PC-3 (cell line): ENCODE results near the gene XYLT2. TPM values are rescaled to one million over a fixed set of nuclear protein-coding genes. Genes with fewer than 3 reads are reported as not detected.

Experiments used
- ATAC-seq: fragments of 200-7000 bp; cut with Tn5 transposase; 2 replicates; pipeline ENCODE4 v1.9.1; 2020; ENCODE audit warnings: mild to moderate bottlenecking, moderate library complexity
- BruUV-seq: library from RNA; stranded (reverse); fragments of 400-500 nt; replicated peaks from 2 replicates; lab custom pipeline; 2021; lab: Mats Ljungman, UMichigan
- CTCF ChIA-PET: fragments of 300-600 bp; sonication (Branson Sonifier 250); formaldehyde crosslinking; loops from one replicate; lab custom pipeline; 2022; ENCODE audit warnings: antibody characterized with exemption; lab: Charles Lee
- POLR2A ChIA-PET: fragments of 300-600 bp; sonication (Branson Sonifier 250); formaldehyde crosslinking; loops from one replicate; lab custom pipeline; 2022; ENCODE audit warnings: antibody characterized with exemption; ENCODE audit not compliant: unreplicated experiment; lab: Charles Lee
- DNase-seq: peaks from one replicate; pipeline ENCODE4 v3.0.0-alpha.2; 2015
- H2AFZ ChIP-seq: fragments of 300-600 bp; sonication (generic); 2 replicates; pipeline ENCODE4 v1.6.0; 2016; ENCODE audit warnings: antibody characterized with exemption, low read length
- H3F3A ChIP-seq: fragments of 300-600 bp; sonication (generic); one replicate; pipeline ENCODE4 v1.6.0; 2017; ENCODE audit warnings: antibody characterized with exemption, low read length, control low read depth, mild to moderate bottlenecking; ENCODE audit not compliant: unreplicated experiment
- H3K27ac ChIP-seq: fragments of 300-600 bp; sonication (generic); 2 replicates; pipeline ENCODE4 v1.5.1; 2016; ENCODE audit warnings: mild to moderate bottlenecking, low read length
- H3K27me3 ChIP-seq: fragments of 300-600 bp; sonication (generic); 2 replicates; pipeline ENCODE4 v1.6.1; 2016; ENCODE audit warnings: low read length, mixed read lengths
- H3K36me3 ChIP-seq: fragments of 300-600 bp; sonication (generic); 2 replicates; pipeline ENCODE4 v1.6.1; 2016; ENCODE audit warnings: low read depth, mixed run types, low read length, mixed read lengths
- H3K4me1 ChIP-seq: fragments of 300-600 bp; sonication (generic); 2 replicates; pipeline ENCODE4 v1.5.1; 2016; ENCODE audit warnings: low read length; ENCODE audit not compliant: insufficient read depth
- H3K4me2 ChIP-seq: fragments of 300-600 bp; sonication (generic); 2 replicates; pipeline ENCODE4 v1.6.0; 2016; ENCODE audit warnings: low read length
- H3K4me3 ChIP-seq: fragments of 300-600 bp; sonication (generic); 2 replicates; pipeline ENCODE4 v1.5.1; 2016; ENCODE audit warnings: mild to moderate bottlenecking, low read length, mixed read lengths
- H3K79me2 ChIP-seq: fragments of 300-600 bp; sonication (generic); 2 replicates; pipeline ENCODE4 v1.6.1; 2017; ENCODE audit warnings: low read length, mixed read lengths
- H3K9ac ChIP-seq: fragments of 300-600 bp; sonication (generic); 2 replicates; pipeline ENCODE4 v1.6.0; 2016; ENCODE audit warnings: mild to moderate bottlenecking, low read length
- H3K9me2 ChIP-seq: fragments of 300-600 bp; sonication (generic); replicated peaks from 2 replicates; pipeline ENCODE4 v1.6.1; 2016; ENCODE audit warnings: mixed run types, low read length, mixed read lengths
- H3K9me3 ChIP-seq: fragments of 300-600 bp; sonication (generic); 2 replicates; pipeline ENCODE4 v1.6.1; 2016; ENCODE audit warnings: low read length, mixed read lengths
- H4K20me1 ChIP-seq: fragments of 300-600 bp; sonication (generic); 2 replicates; pipeline ENCODE4 v1.6.1; 2016; ENCODE audit warnings: low read length, mixed read lengths
- CTCF ChIP-seq: fragments of 300-600 bp; sonication (generic); conservative IDR thresholded peaks from 2 replicates; pipeline ENCODE4 v1.5.1; 2017; ENCODE audit warnings: antibody characterized with exemption, low read depth, mild to moderate bottlenecking, low read length
- EZH2 ChIP-seq: fragments of 300-600 bp; sonication (generic); IDR thresholded peaks from one replicate; pipeline ENCODE4 v1.6.1; 2017; ENCODE audit warnings: antibody characterized with exemption, mild to moderate bottlenecking, low read length; ENCODE audit not compliant: unreplicated experiment
- EZH2phosphoT487 ChIP-seq: fragments of 300-600 bp; sonication (generic); IDR thresholded peaks from 2 replicates; pipeline ENCODE4 v1.6.1; 2018; ENCODE audit warnings: mild to moderate bottlenecking, antibody characterized with exemption, low read length, borderline replicate concordance
- intact Hi-C: fragments of 100-400 bp; cut with micrococcal nuclease; formaldehyde crosslinking; loops from 2 replicates; pipeline ENCODE4 v1.9.0; 2023
- total RNA-seq: library from RNA; depleted of rRNA; stranded (reverse); fragments of >200 nt; gene quantifications from 2 replicates; pipeline ENCODE4 v1.2.3, GENCODE V29; 2014

Gene XYLT2
- total RNA-seq, 1 experiment from 2014 or later = 53.5 TPM

- ATAC-seq = no peak
- no peak overlapping the region for H3K4me2 ChIP-seq
- CTCF ChIA-PET = no interaction called here
Measured at GRCh38 chr17:50308666-50309065, 37.3 kb upstream of the XYLT2 start.

GRCh38 chr17:50310455-50311111, 35.3 kb upstream of the XYLT2 start:
- Histone ChIP-seq H3K4me3 (no peak overlapping the region), H3K9me2 (no peaks in the 10 kb centered on the region), H4K20me1 (no peaks in the 10 kb centered on the region), H3F3A (no peaks in the 10 kb centered on the region), H3K4me2 (no peak overlapping the region), H3K27me3 (peaks cover 14% of the 10 kb centered on the region; the same call in 1 of the 2 replicates), H3K27ac (no peak overlapping the region), H3K79me2 (no peaks in the 10 kb centered on the region), H3K9me3 (no peaks in the 10 kb centered on the region), H3K36me3 (no peaks in the 10 kb centered on the region), H3K4me1 (no peaks in the 10 kb centered on the region), H3K9ac (no peak overlapping the region), H2AFZ (no peak overlapping the region)
- no TSS peak for BruUV-seq
- ATAC-seq (no peak), DNase-seq (no peak)
- intact Hi-C loops = no loop called here
- no peak for TF ChIP-seq CTCF
- ChIA-PET CTCF (no interaction called here), POLR2A (no interaction called here)

More at GRCh38 chr17:50308666-50309065, 37.3 kb upstream of the XYLT2 start:
- H3K79me2 ChIP-seq = no peaks in the 10 kb centered on the region
- H3K9me3 ChIP-seq = no peaks in the 10 kb centered on the region
- BruUV-seq = no TSS peak
- TF ChIP-seq CTCF (no peak), EZH2phosphoT487 (no peak), EZH2 (no peak)
- H3K9me2 ChIP-seq = no peaks in the 10 kb centered on the region
- no peaks in the 10 kb centered on the region for H3F3A ChIP-seq
- no peak for DNase-seq
- H4K20me1 ChIP-seq = no peaks in the 10 kb centered on the region
- H3K27me3 ChIP-seq = 0 out of 2 replicates have a peak, but pooled peaks cover 4% of the 10 kb centered on the region
- H3K27ac ChIP-seq = no peak overlapping the region
- intact Hi-C loops = no loop called here
- no peak overlapping the region for H3K9ac ChIP-seq
- H3K4me3 ChIP-seq = no peak overlapping the region
- no peaks in the 10 kb centered on the region for H3K36me3 ChIP-seq
- no peaks in the 10 kb centered on the region for H3K4me1 ChIP-seq
- POLR2A ChIA-PET = no interaction called here
- no peak overlapping the region for H2AFZ ChIP-seq

- no TSS peak for BruUV-seq
- no peak for DNase-seq
- CTCF ChIA-PET = no interaction called here
Measured at GRCh38 chr17:50311112-50311460, 34.8 kb upstream of the XYLT2 start.

More at GRCh38 chr17:50311112-50311460, 34.8 kb upstream of the XYLT2 start:
- Histone ChIP-seq H3K9me2 (no peaks in the 10 kb centered on the region), H3K36me3 (no peaks in the 10 kb centered on the region), H4K20me1 (no peaks in the 10 kb centered on the region), H3F3A (no peaks in the 10 kb centered on the region), H3K9ac (no peak overlapping the region), H3K4me2 (no peak overlapping the region), H3K27ac (no peak overlapping the region), H3K9me3 (no peaks in the 10 kb centered on the region), H3K79me2 (no peaks in the 10 kb centered on the region), H3K27me3 (peaks cover 14% of the 10 kb centered on the region; the same call in 1 of the 2 replicates), H2AFZ (no peak overlapping the region), H3K4me3 (no peak overlapping the region), H3K4me1 (no peaks in the 10 kb centered on the region)
- TF ChIP-seq EZH2phosphoT487 = no peak
- no peak for TF ChIP-seq EZH2
- TF ChIP-seq CTCF = no peak
- ATAC-seq = no peak
- POLR2A ChIA-PET = no interaction called here
- intact Hi-C loops = no loop called here
